ENCODE measurements around the gene FXYD5. TPM values are rescaled to one million over a fixed set of nuclear protein-coding genes. Genes with fewer than 3 reads are reported as not detected.

The FXYD5 gene
- total and polyA plus RNA-seq, 9 of the 15 experiments (the other 6 are each of a cell fraction or from before 2014, with no cell fraction given): 104 to 537 (median 174) TPM

GRCh38 chr19:35204799-35205732, 50.5 kb downstream of the FXYD5 start (continued):
- TF ChIP-seq PCBP1 (IDR thresholded peaks at IDR 0.05; ENCODE audit: low read depth, low read length, poor library complexity, severe bottlenecking) (no peak), SMARCC2 (IDR thresholded peaks at IDR 0.05; ENCODE audit: low read depth) (peak; percentile 62; the same call in 1 of the 2 replicates), NFRKB (IDR thresholded peaks at IDR 0.05; ENCODE audit: low read depth) (peak; percentile 78; the same call in 1 of the 2 replicates), ZNF263 (CRISPR knock-in tag; IDR thresholded peaks at IDR 0.05; ENCODE audit: borderline replicate concordance) (no peak; the same call in 1 of the 2 replicates), NBN (IDR thresholded peaks at IDR 0.05; ENCODE audit: low read depth) (peak; percentile 79; the same call in 1 of the 2 replicates), NCOA1 (IDR thresholded peaks at IDR 0.05; ENCODE audit: low read depth) (peak; percentile 66), NR2C1 (IDR thresholded peaks at IDR 0.05) (peak; percentile 44), NR2C1 (tag; IDR thresholded peaks at IDR 0.05) (peak; percentile 95), HINFP (tag; conservative IDR thresholded peaks at IDR 0.05; ENCODE audit: low read depth) (peak; percentile 94), ZNF395 (CRISPR knock-in tag; IDR thresholded peaks at IDR 0.05) (peak; percentile 98), BMI1 (IDR thresholded peaks at IDR 0.05; ENCODE audit: low read length) (no peak), SMARCE1 (IDR thresholded peaks at IDR 0.05) (peak; percentile 96), ZNF518B (CRISPR knock-in tag; IDR thresholded peaks at IDR 0.05) (0 out of 2 replicates have a peak, but pooled peaks have one; percentile 79), CCNT2 (IDR thresholded peaks at IDR 0.05; ENCODE audit: borderline replicate concordance, extremely low read depth, insufficient read length, low read depth, low read length) (peak; percentile 35), RNF2 (IDR thresholded peaks at IDR 0.05) (no peak), ZNF668 (CRISPR knock-in tag; IDR thresholded peaks at IDR 0.05) (peak; percentile 97), ATF1 (CRISPR knock-in tag; IDR thresholded peaks at IDR 0.05) (no peak), ATF1 (tag; IDR thresholded peaks at IDR 0.05) (peak; percentile 70), BCL6 (CRISPR knock-in tag; IDR thresholded peaks at IDR 0.05) (peak; percentile 94), PTRF (tag; IDR thresholded peaks at IDR 0.05) (peak; percentile 98), ZNF764 (CRISPR knock-in tag; IDR thresholded peaks at IDR 0.05; ENCODE audit: low read depth) (0 out of 2 replicates have a peak, but pooled peaks have one; percentile 40), ZNF224 (CRISPR knock-in tag; IDR thresholded peaks at IDR 0.05) (no peak)
